Activated CD4-positive, alpha-beta T cell treated with anti-CD3 and anti-CD28 coated beads, Interleukin-2, amount 50 U/mL, for 4 hours (primary cell): ENCODE results near the gene OR9G1.
"Not testable (repeated sequence)": the region's sequence is repeated elsewhere in the genome, so short reads cannot be mapped to it uniquely, and the experiment has no call there.

ENCODE experiments used
- DNase-seq, 2 experiments: peaks; one replicate each; pipeline ENCODE4 v3.0.0-alpha.2; 2020

The OR9G1 gene

GRCh38 chr11:56698795-56699194 is at the start of gene OR9G1:
OR9G1 (plus strand) TSS chr11:56699095; CDS start chr11:56700388, 1,293 bp downstream.
- no peak for DNase-seq

- DNase-seq: no peak
Measured at GRCh38 chr11:56659755-56660154, 39.1 kb upstream of the OR9G1 start.

GRCh38 chr11:56663386-56663785 is 35.5 kb upstream of the OR9G1 start, which contains the start of gene OR5AR1:
OR5AR1 (plus strand) TSS chr11:56663686; CDS start chr11:56663686, 0 bp downstream.
- DNase-seq: no peak

GRCh38 chr11:56670984-56671383 is 27.9 kb upstream of the OR9G1 start:
- DNase-seq: no peak

GRCh38 chr11:56688554-56689100 is 10.3 kb upstream of the OR9G1 start:
- DNase-seq: no peak

GRCh38 chr11:56691179-56691578 is 7.7 kb upstream of the OR9G1 start:
- not testable (repeated sequence) for DNase-seq

GRCh38 chr11:56693428-56693827 is 5.5 kb upstream of the OR9G1 start:
- DNase-seq: no peak

GRCh38 chr11:56700242-56700913 is 1.5 kb downstream of the OR9G1 start:
- DNase-seq: no peak

- DNase-seq: no peak
Measured at GRCh38 chr11:56700914-56701485, 2.1 kb downstream of the OR9G1 start.

- DNase-seq: no peak
Measured at GRCh38 chr11:56705784-56706396, 7.0 kb downstream of the OR9G1 start.

- no peak for DNase-seq
Measured at GRCh38 chr11:56706486-56706885, 7.6 kb downstream of the OR9G1 start.

- DNase-seq: no peak
Measured at GRCh38 chr11:56714206-56714605, 15.3 kb downstream of the OR9G1 start.

GRCh38 chr11:56716379-56716854 is 17.5 kb downstream of the OR9G1 start:
- DNase-seq: no peak

- no peak for DNase-seq
Measured at GRCh38 chr11:56720513-56720912, 21.6 kb downstream of the OR9G1 start.

- DNase-seq: no peak
Measured at GRCh38 chr11:56740107-56740506, 41.2 kb downstream of the OR9G1 start.

- DNase-seq: no peak
Measured at GRCh38 chr11:56740886-56741285, 42.0 kb downstream of the OR9G1 start.

- no peak for DNase-seq
Measured at GRCh38 chr11:56748597-56748996, 49.7 kb downstream of the OR9G1 start, which contains the start of gene OR9G4. OR9G4 (minus strand) TSS chr11:56748697; CDS start chr11:56743766, 4,931 bp downstream.

GRCh38 chr11:56750190-56750589 is 51.3 kb downstream of the OR9G1 start:
- DNase-seq: no peak

- no peak for DNase-seq
Measured at GRCh38 chr11:56751480-56751879, 52.6 kb downstream of the OR9G1 start.
